H9 (cell line): Measurements from ENCODE around the gene LAMP5. TPM values are rescaled to one million over a fixed set of nuclear protein-coding genes. Genes with fewer than 3 reads are reported as not detected.

ENCODE experiments used
- DNase-seq: peaks from one replicate; pipeline ENCODE4 v3.0.0-alpha.2; 2017
- H2AFZ ChIP-seq: one replicate; pipeline ENCODE4 v1.6.1; 2013; ENCODE audit warnings: mild to moderate bottlenecking, low read length, control low read depth, moderate library complexity
- H2AK5ac ChIP-seq: 2 replicates; pipeline ENCODE4 v1.6.1; 2013; ENCODE audit warnings: low read length, control low read depth, mixed read lengths; ENCODE audit not compliant: insufficient read length
- H2BK120ac ChIP-seq: one replicate; pipeline ENCODE4 v1.6.1; 2013; ENCODE audit warnings: low read depth, mild to moderate bottlenecking, low read length, control low read depth, inconsistent platforms; ENCODE audit not compliant: poor library complexity, severe bottlenecking
- H2BK12ac ChIP-seq: 2 replicates; pipeline ENCODE4 v1.6.1; 2013; ENCODE audit warnings: low read length, control low read depth, mixed read lengths, low read depth; ENCODE audit not compliant: insufficient read length
- H2BK15ac ChIP-seq: 2 replicates; pipeline ENCODE4 v1.6.1; 2013; ENCODE audit warnings: low read depth, low read length, control low read depth
- H2BK20ac ChIP-seq: one replicate; pipeline ENCODE4 v1.6.1; 2013; ENCODE audit warnings: low read depth, mild to moderate bottlenecking, low read length, control low read depth, inconsistent platforms; ENCODE audit not compliant: poor library complexity, severe bottlenecking
- H2BK5ac ChIP-seq: 2 replicates; pipeline ENCODE4 v1.6.1; 2013; ENCODE audit warnings: low read length, control low read depth, mixed read lengths; ENCODE audit not compliant: insufficient read length
- H3K14ac ChIP-seq: 2 replicates; pipeline ENCODE4 v1.6.1; 2013; ENCODE audit warnings: low read length, control low read depth; ENCODE audit not compliant: insufficient read depth
- H3K18ac ChIP-seq: 2 replicates; pipeline ENCODE4 v1.6.1; 2013; ENCODE audit warnings: low read depth, mild to moderate bottlenecking, mixed read lengths, low read length, control low read depth; ENCODE audit not compliant: insufficient read length
- H3K23ac ChIP-seq: 2 replicates; pipeline ENCODE4 v1.6.1; 2013; ENCODE audit warnings: low read length, control low read depth, mixed read lengths, low read depth; ENCODE audit not compliant: insufficient read length
- H3K23me2 ChIP-seq: 2 replicates; pipeline ENCODE4 v1.6.1; 2013; ENCODE audit warnings: low read depth, mild to moderate bottlenecking, mixed read lengths, low read length, control low read depth; ENCODE audit not compliant: insufficient read length, poor library complexity, severe bottlenecking
- H3K27ac ChIP-seq: 2 replicates; pipeline ENCODE4 v1.5.1; 2013; ENCODE audit warnings: low read length, control low read depth, mixed read lengths, low read depth; ENCODE audit not compliant: insufficient read length
- H3K27me3 ChIP-seq: 2 replicates; pipeline ENCODE4 v1.6.1; 2013; ENCODE audit warnings: low read length, control low read depth, inconsistent platforms; ENCODE audit not compliant: insufficient read depth
- H3K4ac ChIP-seq: 2 replicates; pipeline ENCODE4 v1.6.1; 2013; ENCODE audit warnings: low read depth, mild to moderate bottlenecking, control low read depth, inconsistent platforms, low read length, moderate library complexity
- H3K4me1 ChIP-seq: 2 replicates; pipeline ENCODE4 v1.6.1; 2013; ENCODE audit warnings: low read length, control low read depth, inconsistent platforms; ENCODE audit not compliant: insufficient read depth
- H3K4me2 ChIP-seq: 2 replicates; pipeline ENCODE4 v1.6.1; 2013; ENCODE audit warnings: low read length, control low read depth, mixed read lengths; ENCODE audit not compliant: insufficient read length, insufficient read depth
- H3K56ac ChIP-seq: 2 replicates; pipeline ENCODE4 v1.6.1; 2013; ENCODE audit warnings: low read depth, mild to moderate bottlenecking, mixed read lengths, low read length, control low read depth; ENCODE audit not compliant: insufficient read length
- H3K79me1 ChIP-seq: 2 replicates; pipeline ENCODE4 v1.6.1; 2013; ENCODE audit warnings: low read depth, mild to moderate bottlenecking, moderate library complexity, low read length, control low read depth, inconsistent platforms; ENCODE audit not compliant: insufficient read depth, poor library complexity, severe bottlenecking
- H3K79me2 ChIP-seq: 2 replicates; pipeline ENCODE4 v1.6.1; 2013; ENCODE audit warnings: low read length, control low read depth, inconsistent platforms; ENCODE audit not compliant: insufficient read depth
- H3K9ac ChIP-seq: 2 replicates; pipeline ENCODE4 v1.6.1; 2013; ENCODE audit warnings: low read length, control low read depth, mixed read lengths; ENCODE audit not compliant: insufficient read length; ENCODE audit errors: extremely low read depth
- H3K9me3 ChIP-seq: one replicate; pipeline ENCODE4 v1.6.1; 2013; ENCODE audit warnings: low read depth, low read length, inconsistent platforms; ENCODE audit not compliant: control insufficient read depth
- H3T11ph ChIP-seq: one replicate; pipeline ENCODE4 v1.6.1; 2013; ENCODE audit warnings: mild to moderate bottlenecking, low read length, control low read depth, inconsistent platforms
- H4K20me1 ChIP-seq: one replicate; pipeline ENCODE4 v1.6.1; 2013; ENCODE audit not compliant: control insufficient read depth, insufficient read length, insufficient read depth
- H4K5ac ChIP-seq: 2 replicates; pipeline ENCODE4 v1.6.1; 2013; ENCODE audit warnings: low read depth, mild to moderate bottlenecking, mixed read lengths, low read length, control low read depth; ENCODE audit not compliant: insufficient read length
- H4K8ac ChIP-seq: replicated peaks from 2 replicates; pipeline ENCODE4 v1.6.1; 2013; ENCODE audit warnings: low read length, control low read depth, mixed read lengths, low read depth; ENCODE audit not compliant: insufficient read length
- H4K91ac ChIP-seq: 2 replicates; pipeline ENCODE4 v1.6.1; 2013; ENCODE audit warnings: low read depth, mild to moderate bottlenecking, moderate library complexity, mixed read lengths, low read length, control low read depth; ENCODE audit not compliant: insufficient read length
- H3K27ac Mint-ChIP-seq, 3 experiments: 2 replicates in 2 of 3; 3 replicates in 1 of 3; pipeline ENCODE4 v1.8.0; 2020 to 2021; ENCODE audit warnings: mixed read lengths in 3 of 3, mild to moderate bottlenecking in 1 of 3, moderate library complexity in 1 of 3
- H3K27me3 Mint-ChIP-seq: 2 replicates; pipeline ENCODE4 v1.8.0; 2021; ENCODE audit warnings: low read depth, mild to moderate bottlenecking, moderate library complexity, mixed read lengths
- H3K36me3 Mint-ChIP-seq, 3 experiments: 2 replicates in 2 of 3; 3 replicates in 1 of 3; pipeline ENCODE4 v1.8.0; 2020 to 2021; ENCODE audit warnings: low read depth in 3 of 3, mixed read lengths in 3 of 3; ENCODE audit not compliant: insufficient read depth in 1 of 3
- H3K4me1 Mint-ChIP-seq, 2 experiments: 2 replicates each; pipeline ENCODE4 v1.8.0; 2020; ENCODE audit warnings: mixed read lengths in 2 of 2
- H3K4me3 Mint-ChIP-seq, 2 experiments: 2 replicates in 1 of 2; 3 replicates in 1 of 2; pipeline ENCODE4 v1.8.0; 2020 to 2021; ENCODE audit warnings: mild to moderate bottlenecking in 2 of 2, mixed read lengths in 2 of 2, moderate library complexity in 1 of 2
- H3K9me3 Mint-ChIP-seq, 2 experiments: 2 replicates in 1 of 2; 3 replicates in 1 of 2; pipeline ENCODE4 v1.8.0; 2020; ENCODE audit warnings: mild to moderate bottlenecking in 2 of 2, mixed read lengths in 2 of 2, moderate library complexity in 1 of 2
- CTCF ChIP-seq: fragments of 200-600 bp; sonication (generic); conservative IDR thresholded peaks from 3 replicates; pipeline ENCODE4 v1.8.0; 2021; ENCODE audit warnings: antibody characterized with exemption, mild to moderate bottlenecking
- WGBS: extraction: QIAGEN DNeasy Blood & Tissue Kit; methylation state at CpG from one replicate; pipeline ENCODE4 v1.1.7; 2013; ENCODE audit warnings: missing lambda C conversion rate, low lambda C conversion rate, mixed read lengths; ENCODE audit not compliant: insufficient read length; ENCODE audit errors: extremely low coverage; 5-methylcytosine and 5-hydroxymethylcytosine counted together
- total RNA-seq: library from RNA; stranded (reverse); gene quantifications from 2 replicates; pipeline ENCODE4 v1.2.1, GENCODE V29; 2021

LAMP5 gene
- total RNA-seq, 1 experiment from 2014 or later = 0.35 TPM

DNA sequence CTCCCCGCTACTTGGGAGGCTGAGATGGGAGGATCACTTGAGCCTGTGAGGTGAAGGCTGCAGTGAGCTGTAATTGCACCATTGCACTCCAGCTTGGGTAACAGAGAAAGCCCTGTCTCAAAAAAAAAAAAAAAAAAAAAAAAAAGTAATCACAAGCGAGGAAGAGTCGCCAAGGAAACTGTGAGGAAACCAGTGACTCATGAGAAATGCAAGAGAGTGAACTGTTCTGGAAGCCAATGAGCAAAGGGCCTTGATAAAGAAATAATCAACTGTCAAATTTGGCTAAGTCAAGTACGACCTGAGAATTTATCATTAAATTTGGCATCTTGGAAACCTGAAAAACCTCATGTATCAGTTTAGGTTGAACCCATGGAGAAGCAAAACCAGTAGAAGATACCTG, 16.1 kb upstream of the LAMP5 start:
- Histone ChIP-seq H4K20me1 (no peaks in the 10 kb centered on the region), H3K79me2 (no peaks in the 10 kb centered on the region), H3K56ac (no peak overlapping the region), H3K79me1 (no peaks in the 10 kb centered on the region), H3K4me1 (no peaks in the 10 kb centered on the region), H3T11ph (no peak overlapping the region), H3K23me2 (no peaks in the 10 kb centered on the region), H2BK5ac (no peak overlapping the region), H2BK20ac (no peak overlapping the region), H4K91ac (no peak overlapping the region), H2AK5ac (no peak overlapping the region), H2BK15ac (no peak overlapping the region), H2BK120ac (no peak overlapping the region), H2AFZ (no peak overlapping the region), H3K4ac (no peak overlapping the region), H4K8ac (no peak overlapping the region), H3K9me3 (no peaks in the 10 kb centered on the region), H3K23ac (no peak overlapping the region), H3K27me3 (no peaks in the 10 kb centered on the region; the same call in 1 of the 2 replicates), H3K14ac (no peak overlapping the region), H3K18ac (no peak overlapping the region), H4K5ac (no peak overlapping the region), H3K27ac (no peak overlapping the region), H3K4me2 (no peak overlapping the region), H3K9ac (no peak overlapping the region), H2BK12ac (no peak overlapping the region)
- Mint-ChIP-seq H3K27me3 (peaks cover 12% of the 10 kb centered on the region), H3K4me3 (no peak overlapping the region), H3K36me3 (no peaks in the 10 kb centered on the region), H3K9me3 (no peaks in the 10 kb centered on the region), H3K4me1 (no peaks in the 10 kb centered on the region), H3K27ac (no peak overlapping the region)
- no CpG with 5 or more reads among the region's 4 CpGs for WGBS
- no peak for DNase-seq
- no peak for TF ChIP-seq CTCF
